ENCODE data around the gene CHIC2.

CHIC2 gene

DNA sequence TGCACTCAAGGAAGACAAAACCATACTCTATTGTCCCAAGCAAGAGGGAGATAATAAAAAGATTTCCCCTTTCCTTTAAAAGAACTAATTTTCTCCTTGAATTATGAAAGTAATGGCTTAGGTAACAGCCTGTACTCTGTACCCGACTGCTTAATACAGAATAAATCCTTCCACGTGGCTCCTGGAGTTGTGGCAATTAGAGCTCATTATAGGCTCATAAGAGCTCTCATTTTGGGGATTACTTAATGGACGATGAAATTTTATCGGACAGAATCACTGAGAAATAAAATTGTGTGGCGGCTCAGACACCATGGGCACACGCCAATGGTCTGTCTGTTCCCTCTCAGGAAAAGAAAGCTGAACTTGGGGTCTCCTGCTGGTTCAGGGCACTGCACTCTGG is 32.7 kb upstream of the CHIC2 start:
- TF ChIP-seq, protein P1, sequence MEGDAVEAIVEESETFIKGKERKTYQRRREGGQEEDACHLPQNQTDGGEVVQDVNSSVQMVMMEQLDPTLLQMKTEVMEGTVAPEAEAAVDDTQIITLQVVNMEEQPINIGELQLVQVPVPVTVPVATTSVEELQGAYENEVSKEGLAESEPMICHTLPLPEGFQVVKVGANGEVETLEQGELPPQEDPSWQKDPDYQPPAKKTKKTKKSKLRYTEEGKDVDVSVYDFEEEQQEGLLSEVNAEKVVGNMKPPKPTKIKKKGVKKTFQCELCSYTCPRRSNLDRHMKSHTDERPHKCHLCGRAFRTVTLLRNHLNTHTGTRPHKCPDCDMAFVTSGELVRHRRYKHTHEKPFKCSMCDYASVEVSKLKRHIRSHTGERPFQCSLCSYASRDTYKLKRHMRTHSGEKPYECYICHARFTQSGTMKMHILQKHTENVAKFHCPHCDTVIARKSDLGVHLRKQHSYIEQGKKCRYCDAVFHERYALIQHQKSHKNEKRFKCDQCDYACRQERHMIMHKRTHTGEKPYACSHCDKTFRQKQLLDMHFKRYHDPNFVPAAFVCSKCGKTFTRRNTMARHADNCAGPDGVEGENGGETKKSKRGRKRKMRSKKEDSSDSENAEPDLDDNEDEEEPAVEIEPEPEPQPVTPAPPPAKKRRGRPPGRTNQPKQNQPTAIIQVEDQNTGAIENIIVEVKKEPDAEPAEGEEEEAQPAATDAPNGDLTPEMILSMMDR (IDR thresholded peaks at IDR 0.05; ENCODE audit: low read depth, low read length, missing control alignments), result no peak
- H3K4me3 ChIP-seq (ENCODE audit: low read depth, low read length), result no peak overlapping the region
- no peak for DNase-seq (ENCODE audit: low read depth)

DNA sequence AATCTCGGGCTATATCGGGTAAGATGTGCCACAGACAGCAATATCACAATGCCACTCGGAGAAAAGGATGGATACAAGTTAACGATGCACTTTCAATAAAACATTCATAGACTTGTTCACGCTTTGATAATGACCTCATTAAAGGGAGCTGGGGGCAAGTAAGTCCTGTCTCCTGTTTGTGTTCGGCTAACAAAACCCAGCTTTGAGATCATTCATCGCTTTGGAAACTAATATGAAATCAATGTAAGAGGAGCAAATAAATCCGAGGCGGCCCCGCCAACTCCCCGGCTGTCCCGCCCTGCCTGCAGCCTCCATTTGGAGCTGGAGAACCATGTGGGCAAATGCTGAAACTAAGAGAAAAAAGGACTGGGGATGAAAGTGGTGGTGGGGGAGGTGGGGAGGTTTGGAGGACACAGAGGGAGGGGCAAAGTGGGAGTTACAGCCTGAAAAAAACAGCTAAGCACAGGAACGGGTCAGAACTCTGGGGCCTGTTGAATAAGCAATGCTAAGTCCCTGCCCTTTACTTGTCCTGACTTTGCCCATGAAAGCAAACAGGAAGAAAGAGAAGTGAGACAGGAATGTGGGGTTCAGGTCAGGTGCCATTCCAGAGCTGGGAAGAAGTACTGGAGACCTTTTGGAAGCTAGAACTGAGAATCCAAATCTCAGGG is 32.0 kb upstream of the CHIC2 start:
- TF ChIP-seq, protein P1 (IDR thresholded peaks at IDR 0.05; ENCODE audit: low read depth, low read length, missing control alignments), result no peak
- no peak overlapping the region for H3K4me3 ChIP-seq (ENCODE audit: low read depth, low read length)
- DNase-seq (ENCODE audit: low read depth), result no peak

DNA sequence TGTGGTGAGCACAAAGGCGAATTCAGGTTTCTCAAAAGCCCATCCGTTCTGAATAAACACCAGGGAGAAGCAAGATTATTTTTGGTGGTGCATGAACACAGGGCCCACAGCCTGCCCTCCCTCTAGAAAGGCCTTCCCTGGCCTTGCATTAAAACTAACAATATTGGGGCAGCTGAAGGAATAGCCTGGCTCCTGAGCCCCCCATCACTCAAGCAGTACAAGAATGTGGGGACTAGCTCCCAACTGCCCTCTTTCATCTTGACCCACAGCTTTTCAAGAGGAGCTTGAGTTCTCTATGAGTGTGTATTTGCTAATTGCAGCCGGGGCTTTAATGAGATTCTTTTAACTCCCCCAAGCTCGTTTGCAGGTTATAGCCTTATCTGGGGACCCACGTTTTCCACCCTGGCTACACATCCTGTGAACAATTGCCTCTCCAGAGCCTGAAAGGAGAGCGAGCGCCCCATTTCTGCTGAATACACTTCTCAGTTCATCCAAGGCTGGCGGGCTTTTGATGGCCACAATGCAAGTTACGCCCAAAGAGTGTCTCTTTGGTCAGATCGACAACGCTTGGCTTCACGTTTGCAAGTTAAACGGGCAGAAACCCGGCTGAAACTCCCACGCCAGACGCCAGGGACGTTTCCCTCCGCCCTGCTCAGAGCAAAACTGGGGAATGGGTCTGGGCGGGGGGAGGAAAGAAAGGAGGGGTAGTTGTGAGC is 30.9 kb upstream of the CHIC2 start:
- no peak overlapping the region for H3K4me3 ChIP-seq (ENCODE audit: low read depth, low read length)
- TF ChIP-seq, protein P1 (IDR thresholded peaks at IDR 0.05; ENCODE audit: low read depth, low read length, missing control alignments), result no peak
- DNase-seq (ENCODE audit: low read depth), result no peak

DNA sequence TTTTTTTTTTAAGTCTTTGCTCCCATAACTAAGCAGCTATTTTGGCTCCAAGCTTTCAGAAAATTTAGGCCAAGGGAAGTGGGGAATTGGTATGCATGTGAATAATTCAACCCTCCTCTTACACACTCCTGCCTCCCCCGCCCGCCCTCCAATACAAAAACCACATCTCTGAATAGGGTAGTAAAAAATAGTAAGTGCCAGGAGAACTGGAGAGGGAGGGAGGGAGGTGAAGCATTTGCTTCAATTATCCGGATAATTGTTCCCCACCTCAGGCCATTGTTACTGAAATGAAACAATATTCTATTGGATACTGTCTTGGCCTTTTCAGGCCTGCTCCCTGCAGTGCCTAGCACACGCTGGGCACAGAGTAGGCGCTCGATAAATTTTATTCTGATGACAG is 30.0 kb upstream of the CHIC2 start:
- no peak overlapping the region for H3K4me3 ChIP-seq (ENCODE audit: low read depth, low read length)
- no peak for DNase-seq (ENCODE audit: low read depth)
- TF ChIP-seq, protein P1 (IDR thresholded peaks at IDR 0.05; ENCODE audit: low read depth, low read length, missing control alignments), result no peak

DNA sequence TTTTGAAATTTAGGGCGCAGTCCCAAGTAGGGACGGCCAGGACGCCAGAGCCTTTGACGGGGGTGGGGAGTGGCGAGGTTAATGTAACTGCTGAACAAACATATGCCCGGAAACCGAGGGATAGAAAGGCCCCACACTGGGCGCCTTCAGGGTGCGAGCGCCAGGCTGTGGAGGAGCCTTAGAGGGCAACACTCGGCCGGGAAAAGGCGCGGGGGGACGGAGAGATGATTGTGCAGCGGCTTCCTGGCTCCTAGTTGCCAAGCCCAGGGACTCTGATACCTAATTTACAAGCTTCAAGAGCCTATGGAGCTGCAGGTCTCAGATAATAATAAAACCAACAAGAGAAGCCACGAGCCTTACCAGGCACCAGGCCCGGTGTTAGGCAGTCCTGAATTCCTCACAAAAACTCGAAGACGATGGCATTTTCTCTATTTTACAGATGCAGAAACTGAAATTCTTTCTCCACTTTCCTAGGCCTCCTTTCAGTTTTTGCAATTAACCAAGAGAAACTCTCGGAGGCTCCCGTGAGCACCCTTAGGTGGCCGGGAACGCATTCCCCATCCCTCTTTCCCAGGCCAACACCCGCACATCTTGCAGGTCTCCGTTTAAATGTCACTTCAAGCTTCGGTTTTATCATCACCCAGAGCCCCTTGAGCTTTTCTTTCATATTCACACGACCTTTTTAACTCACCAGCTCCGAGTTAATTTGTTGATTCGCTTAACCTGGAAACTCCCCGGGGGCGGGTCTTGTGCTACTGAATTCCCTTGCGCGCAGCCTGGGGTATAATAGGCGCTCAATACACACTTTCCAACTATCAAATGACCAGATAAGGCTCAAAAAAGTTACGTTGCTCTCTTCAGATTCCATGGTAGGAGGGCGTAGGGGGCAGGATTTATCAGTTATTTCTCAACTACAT is 29.2 kb upstream of the CHIC2 start:
- no peak overlapping the region for H3K4me3 ChIP-seq (ENCODE audit: low read depth, low read length)
- TF ChIP-seq, protein P1 (IDR thresholded peaks at IDR 0.05; ENCODE audit: low read depth, low read length, missing control alignments), result no peak

DNA sequence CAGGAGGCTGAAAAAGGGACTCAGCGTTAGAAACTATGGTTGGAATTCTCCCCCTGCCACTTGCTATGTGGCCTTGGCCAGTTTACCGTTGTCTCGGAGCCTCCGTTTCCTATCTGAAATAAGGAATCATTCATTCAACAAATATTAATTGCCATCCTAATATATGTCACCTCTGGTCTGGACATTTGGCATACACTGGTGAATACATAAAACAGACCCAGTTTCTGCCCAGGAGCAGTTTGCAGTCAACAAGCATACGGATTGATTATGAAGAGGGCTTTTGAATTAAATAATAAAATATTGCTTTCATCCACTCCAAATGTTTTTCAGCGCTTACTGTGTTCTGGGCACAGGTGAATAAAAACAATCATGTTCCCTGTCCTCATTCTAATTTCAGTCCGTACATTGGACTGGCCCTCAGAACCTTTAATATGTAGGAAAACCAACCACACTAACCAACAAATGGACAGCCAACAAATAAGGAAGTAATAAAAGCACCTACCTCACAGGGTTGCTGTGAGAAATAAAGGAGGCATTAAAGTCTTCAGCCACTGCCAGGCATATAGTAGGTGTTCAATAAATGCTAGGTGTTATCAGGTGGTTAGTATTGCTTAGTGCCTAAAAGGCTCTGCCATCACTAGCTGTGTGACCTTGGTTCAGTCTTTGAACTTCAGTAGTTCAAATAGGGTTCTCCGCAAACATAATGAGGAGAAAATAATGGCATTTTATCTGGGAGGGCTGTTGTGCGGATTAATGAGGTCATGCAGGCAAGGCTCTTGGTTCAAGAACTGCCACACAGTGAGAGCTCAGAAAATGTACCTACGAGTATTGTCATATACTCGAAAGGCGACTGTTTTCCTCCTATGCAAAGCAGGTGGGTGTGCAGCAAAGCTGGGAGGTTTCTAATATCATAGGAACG is 28.3 kb upstream of the CHIC2 start:
- peak overlapping the region; percentile 50 for H3K4me3 ChIP-seq (ENCODE audit: low read depth, low read length)
- TF ChIP-seq, protein P1 (IDR thresholded peaks at IDR 0.05; ENCODE audit: low read depth, low read length, missing control alignments), result no peak
- DNase-seq (ENCODE audit: low read depth), result no peak

More for the DNA sequence above, 29.2 kb upstream of the CHIC2 start:
- no peak for DNase-seq (ENCODE audit: low read depth)

Data from GM12864 (cell line).